Stimulated activated CD8-positive, alpha-beta memory T cell treated with anti-CD3 and anti-CD28 coated beads, Interleukin-12 subunit alpha, Interleukin-12 subunit beta, amount 100 ng/mL, for 24 hours (primary cell): ENCODE results near the gene FHIT.

Source experiments
- DNase-seq: peaks from one replicate; pipeline ENCODE4 v3.0.0-alpha.2; 2020; ENCODE audit errors: extremely low read depth

The FHIT gene

GRCh38 chr3:60337421-60337820 lies 913.8 kb downstream of the FHIT start:
- DNase-seq: no peak

- DNase-seq: no peak
Observed at GRCh38 chr3:60336061-60336460, 915.2 kb downstream of the FHIT start.

GRCh38 chr3:60333710-60334109 lies 917.5 kb downstream of the FHIT start:
- DNase-seq: no peak

- no peak for DNase-seq
Observed at GRCh38 chr3:60330107-60330506, 921.1 kb downstream of the FHIT start.

GRCh38 chr3:60325610-60326170 lies 925.6 kb downstream of the FHIT start:
- DNase-seq: no peak

GRCh38 chr3:60323651-60324050 lies 927.6 kb downstream of the FHIT start:
- DNase-seq: no peak

- no peak for DNase-seq
Observed at GRCh38 chr3:60323180-60323579, 928.1 kb downstream of the FHIT start.

- DNase-seq: no peak
Observed at GRCh38 chr3:60322298-60322856, 928.9 kb downstream of the FHIT start.

- DNase-seq: no peak
Observed at GRCh38 chr3:60319179-60319858, 931.9 kb downstream of the FHIT start.

- DNase-seq: no peak
Observed at GRCh38 chr3:60316121-60316797, 935.0 kb downstream of the FHIT start.

- no peak for DNase-seq
Observed at GRCh38 chr3:60313951-60314461, 937.2 kb downstream of the FHIT start.

GRCh38 chr3:60313231-60313798 lies 937.9 kb downstream of the FHIT start:
- DNase-seq: no peak

- DNase-seq: no peak
Observed at GRCh38 chr3:60309539-60310268, 941.5 kb downstream of the FHIT start.

- DNase-seq: no peak
Observed at GRCh38 chr3:60308808-60309207, 942.4 kb downstream of the FHIT start.

- no peak for DNase-seq
Observed at GRCh38 chr3:60307562-60308199, 943.6 kb downstream of the FHIT start.

- DNase-seq: no peak
Observed at GRCh38 chr3:60304112-60304511, 947.1 kb downstream of the FHIT start.

GRCh38 chr3:60303160-60303559 lies 948.1 kb downstream of the FHIT start:
- DNase-seq: no peak

- DNase-seq: no peak
Observed at GRCh38 chr3:60301142-60301541, 950.1 kb downstream of the FHIT start.

GRCh38 chr3:60298141-60298540 lies 953.1 kb downstream of the FHIT start:
- no peak for DNase-seq

- DNase-seq: no peak
Observed at GRCh38 chr3:60294181-60294580, 957.1 kb downstream of the FHIT start.

GRCh38 chr3:60291115-60291514 lies 960.1 kb downstream of the FHIT start:
- DNase-seq: no peak
